ENCODE data around the gene ITGB4. TPM values are rescaled to one million over a fixed set of nuclear protein-coding genes. Genes with fewer than 3 reads are reported as not detected.
A peak's percentile ranks its signal among the peaks of the same experiment; 100 is the strongest.

The ITGB4 gene
- total and polyA plus RNA-seq, 2 of the 13 experiments (the other 11 are each of a cell fraction or from before 2014, with no cell fraction given), result 6.9 to 14.5 TPM

DNA sequence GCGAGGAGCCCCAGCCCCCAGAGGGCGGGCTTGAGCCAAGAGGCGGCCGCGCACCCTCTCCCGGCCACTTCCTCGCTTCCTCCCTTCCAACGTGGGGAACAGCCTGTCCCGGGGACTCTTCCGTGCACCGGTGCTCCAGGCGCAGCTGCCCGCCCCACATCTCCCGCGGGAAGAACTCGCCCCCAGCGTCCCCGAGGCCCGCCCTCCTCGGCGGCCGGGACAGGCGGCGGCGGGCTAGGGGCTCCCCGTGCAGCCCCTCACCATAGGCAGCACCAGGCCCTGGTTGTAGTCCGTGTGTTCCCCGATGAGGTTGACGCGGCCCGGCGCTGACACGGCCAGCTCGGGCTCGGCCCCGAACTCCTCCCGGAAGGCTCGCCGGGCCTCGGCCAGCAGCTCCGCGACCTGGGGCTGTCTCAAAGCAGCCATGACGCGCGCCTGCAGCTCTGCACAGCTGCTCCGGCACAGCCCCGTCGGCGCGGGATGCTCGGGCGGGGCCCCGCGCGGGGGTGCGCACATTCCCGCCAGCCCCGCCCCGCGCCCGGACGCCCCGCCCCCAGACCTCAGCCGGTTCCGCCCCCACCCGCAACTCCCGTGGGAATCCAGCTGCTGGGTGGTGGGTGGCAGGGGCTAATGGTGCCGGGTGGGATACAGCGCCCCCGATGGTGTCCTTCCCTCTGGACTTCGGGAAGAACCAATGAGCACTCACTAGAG is 43.6 kb downstream of the ITGB4 start, which contains the start of gene GALK1 (continued):
- TF ChIP-seq SALL1 (CRISPR knock-in tag; IDR thresholded peaks at IDR 0.05) (0 out of 2 replicates have a peak, but pooled peaks have one; percentile 4), ZNF552 (CRISPR knock-in tag; IDR thresholded peaks at IDR 0.05; ENCODE audit: borderline replicate concordance) (0 out of 2 replicates have a peak, but pooled peaks have one; percentile 37), HCFC1 (IDR thresholded peaks at IDR 0.05; ENCODE audit: low read depth, low read length) (no peak), AGO1 (IDR thresholded peaks at IDR 0.05; ENCODE audit: low read depth, low read length, poor library complexity, severe bottlenecking) (peak; percentile 28), ZSCAN31 (CRISPR knock-in tag; IDR thresholded peaks at IDR 0.05; ENCODE audit: low read depth) (peak; percentile 44), RFX1 (IDR thresholded peaks at IDR 0.05) (no peak), ZFYVE20 (CRISPR knock-in tag; IDR thresholded peaks at IDR 0.05; ENCODE audit: borderline replicate concordance, low read depth) (no peak), ZNF646 (CRISPR knock-in tag; IDR thresholded peaks at IDR 0.05) (no peak), MYC (CRISPR knock-in tag; IDR thresholded peaks at IDR 0.05; ENCODE audit: borderline replicate concordance) (0 out of 2 replicates have a peak, but pooled peaks have one; percentile 50), HNF1A (IDR thresholded peaks at IDR 0.05; ENCODE audit: low read depth) (no peak), HNF1A (CRISPR knock-in tag; IDR thresholded peaks at IDR 0.05; ENCODE audit: borderline replicate concordance) (no peak), ZBTB42 (CRISPR knock-in tag; IDR thresholded peaks at IDR 0.05) (peak; percentile 23; the same call in 1 of the 2 replicates), FOXP4 (CRISPR knock-in tag; IDR thresholded peaks at IDR 0.05) (no peak)
